Measurements from ENCODE around the gene VPS13D. TPM values are rescaled to one million over a fixed set of nuclear protein-coding genes. Genes with fewer than 3 reads are reported as not detected.

The VPS13D gene
- total RNA-seq, 1 donor from 2014 or later, result 81.7 TPM

DNA sequence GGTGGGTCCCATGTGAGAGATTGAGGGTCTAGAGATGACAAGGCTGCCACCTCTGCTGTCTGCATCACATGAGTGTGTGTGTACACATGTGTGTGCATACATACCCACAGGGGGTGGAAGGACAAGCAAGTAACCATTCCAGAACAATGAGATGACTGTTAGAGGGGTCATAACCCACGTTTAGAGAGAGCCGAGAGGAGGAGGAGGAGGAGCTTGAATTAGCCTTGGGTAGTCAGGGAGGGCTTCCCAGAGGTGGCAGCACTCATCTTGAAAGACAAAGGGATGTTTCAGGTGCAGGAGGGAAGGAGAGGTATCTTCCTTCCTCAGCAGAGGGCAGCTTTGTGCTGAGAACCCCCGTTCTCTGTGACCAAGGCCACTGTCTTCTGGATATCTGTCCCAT, 41.7 kb upstream of the VPS13D start:
- H3K27me3 ChIP-seq (ENCODE audit: low read depth), result no peaks in the 10 kb centered on the region
- DNase-seq, result no peak
- no peak overlapping the region for H3K4me3 ChIP-seq
- TF ChIP-seq, protein P1, sequence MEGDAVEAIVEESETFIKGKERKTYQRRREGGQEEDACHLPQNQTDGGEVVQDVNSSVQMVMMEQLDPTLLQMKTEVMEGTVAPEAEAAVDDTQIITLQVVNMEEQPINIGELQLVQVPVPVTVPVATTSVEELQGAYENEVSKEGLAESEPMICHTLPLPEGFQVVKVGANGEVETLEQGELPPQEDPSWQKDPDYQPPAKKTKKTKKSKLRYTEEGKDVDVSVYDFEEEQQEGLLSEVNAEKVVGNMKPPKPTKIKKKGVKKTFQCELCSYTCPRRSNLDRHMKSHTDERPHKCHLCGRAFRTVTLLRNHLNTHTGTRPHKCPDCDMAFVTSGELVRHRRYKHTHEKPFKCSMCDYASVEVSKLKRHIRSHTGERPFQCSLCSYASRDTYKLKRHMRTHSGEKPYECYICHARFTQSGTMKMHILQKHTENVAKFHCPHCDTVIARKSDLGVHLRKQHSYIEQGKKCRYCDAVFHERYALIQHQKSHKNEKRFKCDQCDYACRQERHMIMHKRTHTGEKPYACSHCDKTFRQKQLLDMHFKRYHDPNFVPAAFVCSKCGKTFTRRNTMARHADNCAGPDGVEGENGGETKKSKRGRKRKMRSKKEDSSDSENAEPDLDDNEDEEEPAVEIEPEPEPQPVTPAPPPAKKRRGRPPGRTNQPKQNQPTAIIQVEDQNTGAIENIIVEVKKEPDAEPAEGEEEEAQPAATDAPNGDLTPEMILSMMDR (IDR thresholded peaks at IDR 0.05), result no peak
- H3K27ac ChIP-seq, result no peak overlapping the region
- ATAC-seq, result no peak
- peaks cover 62% of the 10 kb centered on the region for H3K4me1 ChIP-seq
- H3K9me3 ChIP-seq, result no peaks in the 10 kb centered on the region
- intact Hi-C loops (cut with DNase I), result no loop called here
- peaks cover 30% of the 10 kb centered on the region for H3K36me3 ChIP-seq

DNA sequence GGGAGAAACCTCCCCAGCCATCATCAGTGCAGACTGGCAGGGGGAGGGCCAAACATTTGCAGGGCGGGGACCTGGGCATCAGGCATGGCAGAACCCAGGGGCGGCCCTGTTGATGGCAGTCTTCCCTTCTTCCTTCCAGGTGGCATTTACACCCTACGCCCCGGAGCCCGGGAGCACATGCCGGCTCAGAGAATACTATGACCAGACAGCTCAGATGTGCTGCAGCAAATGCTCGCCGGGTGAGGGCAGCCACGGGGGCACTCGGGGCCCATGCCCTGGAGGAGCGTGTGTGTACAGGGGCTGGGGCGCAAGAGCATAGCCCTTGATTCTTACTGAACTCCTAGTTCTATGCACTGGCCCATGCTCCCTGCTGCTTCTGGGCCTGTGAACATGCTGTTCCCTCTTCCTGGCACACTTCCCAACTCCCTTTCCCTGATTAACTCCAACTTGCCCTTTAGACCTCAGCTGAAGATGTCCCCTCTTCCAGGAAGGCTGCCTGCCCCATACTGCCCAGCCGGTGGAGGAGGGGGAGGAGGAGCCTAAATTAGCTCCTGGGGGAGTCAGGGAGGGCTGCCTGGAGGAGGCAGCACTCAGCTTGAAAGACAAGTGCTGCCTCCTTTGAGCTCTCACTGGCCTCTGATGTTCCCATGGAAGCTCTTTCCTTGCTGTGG, 41.0 kb upstream of the VPS13D start:
- H3K27me3 ChIP-seq (ENCODE audit: low read depth), result no peaks in the 10 kb centered on the region
- intact Hi-C loops (cut with DNase I), result no loop called here
- no peaks in the 10 kb centered on the region for H3K9me3 ChIP-seq
- H3K4me1 ChIP-seq, result peaks cover 55% of the 10 kb centered on the region
- TF ChIP-seq, protein P1 (IDR thresholded peaks at IDR 0.05), result no peak
- H3K4me3 ChIP-seq, result no peak overlapping the region
- DNase-seq (no peak), ATAC-seq (no peak)
- H3K27ac ChIP-seq, result no peak overlapping the region
- peaks cover 37% of the 10 kb centered on the region for H3K36me3 ChIP-seq

DNA sequence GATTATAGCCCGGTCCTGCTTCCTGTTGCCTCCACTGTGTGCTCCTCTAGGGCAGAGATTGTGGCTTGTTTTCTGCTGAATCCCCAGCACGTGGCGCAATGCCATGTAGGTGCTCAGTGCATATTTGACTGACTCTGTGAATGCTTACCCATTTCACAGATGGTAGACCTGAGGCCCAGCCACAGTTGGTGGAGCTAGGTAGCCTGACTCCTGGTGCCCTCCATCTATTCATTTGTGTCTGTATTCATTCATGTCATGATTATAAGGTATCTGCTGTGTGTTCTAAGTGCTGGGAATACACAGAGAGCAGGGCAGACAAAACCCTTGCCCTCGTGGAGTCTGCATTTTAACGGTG, 40.5 kb upstream of the VPS13D start:
- Histone ChIP-seq H3K4me1 (peaks cover 50% of the 10 kb centered on the region), H3K36me3 (peaks cover 42% of the 10 kb centered on the region), H3K9me3 (no peaks in the 10 kb centered on the region), H3K27me3 (ENCODE audit: low read depth) (no peaks in the 10 kb centered on the region), H3K27ac (no peak overlapping the region), H3K4me3 (no peak overlapping the region)
- TF ChIP-seq, protein P1 (IDR thresholded peaks at IDR 0.05), result no peak
- DNase-seq (no peak), ATAC-seq (no peak)
- intact Hi-C loops (cut with DNase I), result no loop called here

DNA sequence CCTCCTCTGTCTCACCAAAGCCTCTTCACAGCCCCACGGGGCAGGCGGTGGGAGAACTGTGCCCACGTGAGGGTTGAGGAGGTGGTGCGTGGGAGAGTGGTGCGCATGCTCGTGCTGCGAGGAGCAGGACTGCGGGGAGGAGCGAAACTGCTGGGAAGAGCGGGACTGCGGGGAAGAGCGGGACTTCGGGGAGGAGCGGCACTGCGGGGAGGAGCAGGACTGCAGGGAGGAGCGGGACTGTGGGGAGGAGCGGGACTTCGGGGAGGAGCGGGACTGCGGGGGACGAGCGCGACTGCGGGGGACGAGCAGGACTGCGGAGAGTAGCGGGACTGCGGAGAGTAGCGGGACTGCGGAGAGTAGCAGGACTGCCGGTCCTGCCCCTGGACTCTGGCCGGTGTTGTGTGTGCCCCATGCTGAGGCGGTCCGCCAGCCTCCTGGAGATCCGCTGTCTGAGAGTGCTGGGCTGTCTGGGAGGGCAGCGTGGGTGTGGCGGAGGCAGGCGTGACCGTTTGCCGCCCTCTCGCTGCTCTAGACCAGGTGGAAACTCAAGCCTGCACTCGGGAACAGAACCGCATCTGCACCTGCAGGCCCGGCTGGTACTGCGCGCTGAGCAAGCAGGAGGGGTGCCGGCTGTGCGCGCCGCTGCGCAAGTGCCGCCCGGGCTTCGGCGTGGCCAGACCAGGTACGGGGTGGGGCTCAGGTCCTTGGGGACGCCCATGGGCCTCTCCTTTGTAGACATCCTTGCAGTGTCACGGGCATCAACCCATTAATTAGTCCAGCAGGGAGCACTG, 38.4 kb upstream of the VPS13D start:
- Histone ChIP-seq H3K4me1 (peaks cover 32% of the 10 kb centered on the region), H3K27me3 (ENCODE audit: low read depth) (no peaks in the 10 kb centered on the region), H3K36me3 (peaks cover 60% of the 10 kb centered on the region), H3K27ac (no peak overlapping the region), H3K9me3 (no peaks in the 10 kb centered on the region), H3K4me3 (no peak overlapping the region)
- intact Hi-C loops (cut with DNase I), result no loop called here
- TF ChIP-seq, protein P1 (IDR thresholded peaks at IDR 0.05), result no peak
- ATAC-seq, result no peak
- DNase-seq, result no peak

DNA sequence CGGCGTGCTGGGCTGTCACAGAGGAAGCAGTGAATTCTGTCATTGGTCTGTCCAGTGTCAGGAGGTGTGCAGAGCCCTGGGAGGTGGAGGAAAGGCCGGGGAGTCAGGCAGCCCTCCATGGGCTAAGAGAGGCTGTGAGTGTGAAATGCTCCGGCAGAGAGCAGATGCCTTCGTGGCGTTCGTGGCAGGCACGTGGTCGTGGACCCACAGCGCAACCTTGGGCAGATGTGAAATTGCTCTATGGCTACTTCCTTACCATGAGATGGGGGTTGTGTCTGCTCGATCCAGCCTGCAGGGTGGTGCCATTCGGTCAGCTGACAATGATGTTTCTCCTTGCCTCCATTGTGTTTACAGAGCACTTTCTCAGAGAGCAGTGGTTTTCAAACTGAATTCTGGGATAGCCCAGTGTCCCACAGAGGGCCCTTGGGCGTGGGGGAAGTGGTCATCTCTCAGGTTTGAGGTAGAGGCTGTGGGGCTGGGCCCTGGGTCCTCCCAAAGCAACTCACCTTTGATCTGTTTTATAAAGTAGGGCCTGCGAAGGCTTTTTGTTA, 35.1 kb upstream of the VPS13D start:
- DNase-seq (no peak), ATAC-seq (no peak)
- Histone ChIP-seq H3K4me3 (no peak overlapping the region), H3K36me3 (peaks cover 75% of the 10 kb centered on the region), H3K9me3 (no peaks in the 10 kb centered on the region), H3K4me1 (peaks cover 13% of the 10 kb centered on the region), H3K27ac (no peak overlapping the region), H3K27me3 (ENCODE audit: low read depth) (no peaks in the 10 kb centered on the region)
- intact Hi-C loops (cut with DNase I), result no loop called here
- TF ChIP-seq, protein P1 (IDR thresholded peaks at IDR 0.05), result no peak

All from lower lobe of right lung (tissue), 2 donors.